K562 (cell line): Measurements from ENCODE around the gene ZNF646. TPM values are rescaled to one million over a fixed set of nuclear protein-coding genes. Genes with fewer than 3 reads are reported as not detected.
A peak's percentile ranks its signal among the peaks of the same experiment; 100 is the strongest.

Experiments used
- CBX3 ChIP-seq, 2 experiments: IDR thresholded peaks; 1 replicate in 1 of 2; 2 replicates in 1 of 2; pipeline ENCODE4 v1.6.1; 2012; ENCODE audit warnings: inconsistent platforms in 2 of 2, low read length in 2 of 2, borderline replicate concordance in 1 of 2, control low read depth in 1 of 2
- ELF2 ChIP-seq: fragments of 250-450 bp; sonication (Bioruptor Pico); IDR thresholded peaks from 2 replicates; pipeline ENCODE4 v1.5.0; 2021; ENCODE audit warnings: mild to moderate bottlenecking
- HDAC1 ChIP-seq, 2 experiments: fragments of 450-650 bp; IDR thresholded peaks; 2 replicates each; pipeline ENCODE4 v1.6.1; 2016 to 2017; ENCODE audit warnings: inconsistent platforms in 1 of 2, mild to moderate bottlenecking in 1 of 2, moderate library complexity in 1 of 2
- HMG20A ChIP-seq: fragments of 450-650 bp; formaldehyde crosslinking; conservative IDR thresholded peaks from 2 replicates; pipeline ENCODE4 v1.4.0; 2020; ENCODE audit warnings: mild to moderate bottlenecking, mixed read lengths
- KHSRP ChIP-seq: fragments of 450-650 bp; IDR thresholded peaks from 2 replicates; pipeline ENCODE4 v1.6.1; 2017
- NELFE ChIP-seq: IDR thresholded peaks from 2 replicates; pipeline ENCODE4 v1.6.1; 2011; ENCODE audit warnings: mild to moderate bottlenecking; ENCODE audit not compliant: insufficient read depth, insufficient read length
- RBFOX2 ChIP-seq: fragments of 200-400 bp; formaldehyde crosslinking; IDR thresholded peaks from 2 replicates; pipeline ENCODE4 v1.6.1; 2017; ENCODE audit warnings: low read depth, mild to moderate bottlenecking, low read length, moderate library complexity
- RFX1 ChIP-seq: fragments of 450-650 bp; IDR thresholded peaks from 2 replicates; pipeline ENCODE4 v1.6.1; 2016; ENCODE audit warnings: mild to moderate bottlenecking, moderate library complexity
- RHOXF2B ChIP-seq: fragments of 250-450 bp; sonication (Bioruptor Pico); conservative IDR thresholded peaks from 2 replicates; pipeline ENCODE4 v1.5.1; 2021
- SPI1 ChIP-seq: IDR thresholded peaks from 2 replicates; pipeline ENCODE4 v1.6.1; 2011; ENCODE audit warnings: low read depth, low read length, control low read depth, borderline replicate concordance
- TAF9B ChIP-seq: fragments of 450-650 bp; IDR thresholded peaks from 2 replicates; pipeline ENCODE4 v1.6.1; 2018; ENCODE audit warnings: mild to moderate bottlenecking; ENCODE audit not compliant: partially characterized antibody
- TEAD4 ChIP-seq, 2 experiments: sonication (generic) in 1 of 2; formaldehyde crosslinking in 1 of 2; IDR thresholded peaks; 2 replicates each; pipeline versions ENCODE4 v1.6.1 to v1.8.0; 2012 to 2022; ENCODE audit warnings: borderline replicate concordance in 1 of 2, inconsistent platforms in 1 of 2, low read length in 1 of 2, mild to moderate bottlenecking in 1 of 2, missing genetic modification reagents in 1 of 2
- TRIM28 ChIP-seq: fragments of 450-650 bp; IDR thresholded peaks from 2 replicates; pipeline ENCODE4 v1.6.1; 2017
- ZNF586 ChIP-seq: fragments of 450-650 bp; formaldehyde crosslinking; conservative IDR thresholded peaks from 2 replicates; pipeline ENCODE4 v1.4.0; 2020; ENCODE audit warnings: mild to moderate bottlenecking, moderate library complexity
- ZNF77 ChIP-seq: fragments of 250-450 bp; sonication (Bioruptor Pico); IDR thresholded peaks from 2 replicates; pipeline ENCODE4 v1.5.0; 2020
- ZNF79 ChIP-seq: fragments of 250-450 bp; sonication (Bioruptor Pico); IDR thresholded peaks from 2 replicates; pipeline ENCODE4 v1.4.0; 2020; ENCODE audit warnings: low read depth, mild to moderate bottlenecking, moderate library complexity
- polyA plus RNA-seq, 8 experiments: library from polyadenylated mRNA; depleted of rRNA in 4 of 8; stranded (reverse) in 5 of 8; unstranded in 3 of 8; fragments of >200 nt; fragmentation: Nextera tagmentation in 2 of 8; fragmentation: Illumina TruSeq in 1 of 8; extraction: Ambion mirVana in 2 of 8; extraction: Trizol in 1 of 8; gene quantifications; 2 replicates each; pipeline versions ENCODE4 v1.2.1 to v1.2.3, GENCODE V29; 2011 to 2014; ENCODE audit warnings: inconsistent platforms in 1 of 8, missing spikeins in 1 of 8
- total RNA-seq, 7 experiments: library from RNA; depleted of rRNA in 6 of 7; stranded (reverse); fragments of >200 nt in 6 of 7; fragmentation: Illumina TruSeq in 2 of 7; extraction: Trizol in 2 of 7; gene quantifications; 2 replicates each; pipeline versions ENCODE4 v1.2.1 to v1.2.3, GENCODE V29; 2011 to 2021; ENCODE audit warnings: low replicate concordance in 1 of 7
- TF ChIP-seq, protein P1 (sequence below): fragments of 450-650 bp; IDR thresholded peaks from 2 replicates; pipeline ENCODE4 v1.6.1; 2018; ENCODE audit not compliant: partially characterized antibody
- TF ChIP-seq, protein P2 (sequence below): sonication (generic); formaldehyde crosslinking; IDR thresholded peaks from 2 replicates; pipeline ENCODE4 v1.8.0; 2022; ENCODE audit warnings: mild to moderate bottlenecking, missing genetic modification reagents
- TF ChIP-seq, protein P3 (sequence below): conservative IDR thresholded peaks from 2 replicates; pipeline ENCODE4 v1.6.1; 2011; ENCODE audit warnings: low read depth, mild to moderate bottlenecking, low read length; ENCODE audit not compliant: control insufficient read depth

The ZNF646 gene
- total and polyA plus RNA-seq, 9 of the 15 experiments (the other 6 are each of a cell fraction or from before 2014, with no cell fraction given): 0.08 to 20.6 (median 8.0) TPM

DNA sequence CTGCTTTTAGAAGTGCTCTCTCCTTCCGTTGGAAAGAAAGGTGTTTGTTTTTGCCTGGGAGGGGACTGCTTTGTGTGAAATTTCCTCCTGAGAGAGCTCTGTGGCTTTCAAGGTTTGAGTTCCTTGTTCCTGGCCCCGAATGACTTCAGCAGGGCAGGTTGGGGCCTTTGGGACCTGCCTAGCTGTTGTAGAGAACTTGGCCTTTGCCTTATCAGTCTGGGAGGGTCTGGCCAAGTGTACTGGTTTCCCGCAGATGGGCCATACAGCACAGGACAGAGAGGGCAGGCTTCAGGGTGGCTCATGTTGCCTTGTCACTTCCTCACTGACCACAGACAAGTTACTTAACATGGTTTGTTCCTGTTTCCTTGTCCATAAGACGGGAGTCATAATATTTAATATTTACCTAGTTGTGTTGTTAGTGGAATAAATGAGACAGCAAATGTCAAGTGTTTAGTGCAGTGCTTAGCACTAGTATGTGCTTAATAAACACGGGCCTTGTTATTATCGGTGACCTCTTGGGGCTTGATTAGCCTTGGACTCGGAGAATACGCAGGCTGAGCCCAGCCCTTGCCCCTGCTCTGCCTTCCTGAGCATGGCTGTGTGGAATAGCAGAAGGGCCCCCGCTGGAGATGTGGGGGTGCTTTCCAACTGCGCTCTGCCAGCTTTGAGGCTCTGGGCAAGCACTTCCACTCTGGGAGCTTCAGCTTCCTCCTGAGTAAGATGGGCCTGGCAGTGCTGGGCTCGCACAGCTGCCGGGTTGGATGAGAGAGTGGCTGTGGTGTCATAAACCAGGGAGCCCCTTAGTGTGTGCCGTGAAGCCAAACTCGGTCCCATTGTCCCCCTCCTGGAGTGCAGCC is 54.7 kb downstream of the ZNF646 start (continued):
- TF ChIP-seq, protein P1, sequence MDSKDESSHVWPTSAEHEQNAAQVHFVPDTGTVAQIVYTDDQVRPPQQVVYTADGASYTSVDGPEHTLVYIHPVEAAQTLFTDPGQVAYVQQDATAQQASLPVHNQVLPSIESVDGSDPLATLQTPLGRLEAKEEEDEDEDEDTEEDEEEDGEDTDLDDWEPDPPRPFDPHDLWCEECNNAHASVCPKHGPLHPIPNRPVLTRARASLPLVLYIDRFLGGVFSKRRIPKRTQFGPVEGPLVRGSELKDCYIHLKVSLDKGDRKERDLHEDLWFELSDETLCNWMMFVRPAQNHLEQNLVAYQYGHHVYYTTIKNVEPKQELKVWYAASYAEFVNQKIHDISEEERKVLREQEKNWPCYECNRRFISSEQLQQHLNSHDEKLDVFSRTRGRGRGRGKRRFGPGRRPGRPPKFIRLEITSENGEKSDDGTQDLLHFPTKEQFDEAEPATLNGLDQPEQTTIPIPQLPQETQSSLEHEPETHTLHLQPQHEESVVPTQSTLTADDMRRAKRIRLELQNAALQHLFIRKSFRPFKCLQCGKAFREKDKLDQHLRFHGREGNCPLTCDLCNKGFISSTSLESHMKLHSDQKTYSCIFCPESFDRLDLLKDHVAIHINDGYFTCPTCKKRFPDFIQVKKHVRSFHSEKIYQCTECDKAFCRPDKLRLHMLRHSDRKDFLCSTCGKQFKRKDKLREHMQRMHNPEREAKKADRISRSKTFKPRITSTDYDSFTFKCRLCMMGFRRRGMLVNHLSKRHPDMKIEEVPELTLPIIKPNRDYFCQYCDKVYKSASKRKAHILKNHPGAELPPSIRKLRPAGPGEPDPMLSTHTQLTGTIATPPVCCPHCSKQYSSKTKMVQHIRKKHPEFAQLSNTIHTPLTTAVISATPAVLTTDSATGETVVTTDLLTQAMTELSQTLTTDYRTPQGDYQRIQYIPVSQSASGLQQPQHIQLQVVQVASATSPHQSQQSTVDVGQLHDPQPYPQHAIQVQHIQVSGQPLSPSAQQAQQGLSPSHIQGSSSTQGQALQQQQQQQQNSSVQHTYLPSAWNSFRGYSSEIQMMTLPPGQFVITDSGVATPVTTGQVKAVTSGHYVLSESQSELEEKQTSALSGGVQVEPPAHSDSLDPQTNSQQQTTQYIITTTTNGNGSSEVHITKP: peak; percentile 80
- TF ChIP-seq ZNF77 (CRISPR knock-in tag) (no peak), RHOXF2B (CRISPR knock-in tag) (no peak), TAF9B (no peak), HDAC1 (IDR thresholded peaks at IDR 0.05) (0 out of 4 replicates have a peak, but pooled peaks of 1 of the 2 experiments have one; percentile 38), TRIM28 (no peak), RFX1 (no peak), ZNF586 (no peak), NELFE (no peak), ELF2 (CRISPR knock-in tag) (no peak), KHSRP (no peak), HMG20A (CRISPR knock-in tag) (no peak), SPI1 (peak; percentile 91), CBX3 (IDR thresholded peaks at IDR 0.05; ENCODE audit: borderline replicate concordance in 1 of 2, low read length in 2 of 2) (0 out of 3 replicates have a peak, but pooled peaks of 1 of the 2 experiments have one; percentile 1), RBFOX2 (no peak), ZNF79 (no peak), TEAD4 (IDR thresholded peaks at IDR 0.05; ENCODE audit: low read length) (peak; percentile 62; the same call in 1 of the 2 replicates), TEAD4 (CRISPR knock-in tag; IDR thresholded peaks at IDR 0.05; ENCODE audit: borderline replicate concordance) (no peak)
- TF ChIP-seq, protein P2, sequence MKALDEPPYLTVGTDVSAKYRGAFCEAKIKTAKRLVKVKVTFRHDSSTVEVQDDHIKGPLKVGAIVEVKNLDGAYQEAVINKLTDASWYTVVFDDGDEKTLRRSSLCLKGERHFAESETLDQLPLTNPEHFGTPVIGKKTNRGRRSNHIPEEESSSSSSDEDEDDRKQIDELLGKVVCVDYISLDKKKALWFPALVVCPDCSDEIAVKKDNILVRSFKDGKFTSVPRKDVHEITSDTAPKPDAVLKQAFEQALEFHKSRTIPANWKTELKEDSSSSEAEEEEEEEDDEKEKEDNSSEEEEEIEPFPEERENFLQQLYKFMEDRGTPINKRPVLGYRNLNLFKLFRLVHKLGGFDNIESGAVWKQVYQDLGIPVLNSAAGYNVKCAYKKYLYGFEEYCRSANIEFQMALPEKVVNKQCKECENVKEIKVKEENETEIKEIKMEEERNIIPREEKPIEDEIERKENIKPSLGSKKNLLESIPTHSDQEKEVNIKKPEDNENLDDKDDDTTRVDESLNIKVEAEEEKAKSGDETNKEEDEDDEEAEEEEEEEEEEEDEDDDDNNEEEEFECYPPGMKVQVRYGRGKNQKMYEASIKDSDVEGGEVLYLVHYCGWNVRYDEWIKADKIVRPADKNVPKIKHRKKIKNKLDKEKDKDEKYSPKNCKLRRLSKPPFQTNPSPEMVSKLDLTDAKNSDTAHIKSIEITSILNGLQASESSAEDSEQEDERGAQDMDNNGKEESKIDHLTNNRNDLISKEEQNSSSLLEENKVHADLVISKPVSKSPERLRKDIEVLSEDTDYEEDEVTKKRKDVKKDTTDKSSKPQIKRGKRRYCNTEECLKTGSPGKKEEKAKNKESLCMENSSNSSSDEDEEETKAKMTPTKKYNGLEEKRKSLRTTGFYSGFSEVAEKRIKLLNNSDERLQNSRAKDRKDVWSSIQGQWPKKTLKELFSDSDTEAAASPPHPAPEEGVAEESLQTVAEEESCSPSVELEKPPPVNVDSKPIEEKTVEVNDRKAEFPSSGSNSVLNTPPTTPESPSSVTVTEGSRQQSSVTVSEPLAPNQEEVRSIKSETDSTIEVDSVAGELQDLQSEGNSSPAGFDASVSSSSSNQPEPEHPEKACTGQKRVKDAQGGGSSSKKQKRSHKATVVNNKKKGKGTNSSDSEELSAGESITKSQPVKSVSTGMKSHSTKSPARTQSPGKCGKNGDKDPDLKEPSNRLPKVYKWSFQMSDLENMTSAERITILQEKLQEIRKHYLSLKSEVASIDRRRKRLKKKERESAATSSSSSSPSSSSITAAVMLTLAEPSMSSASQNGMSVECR (CRISPR knock-in tag): 0 out of 2 replicates have a peak, but pooled peaks have one; percentile 29
- TF ChIP-seq, protein P3, sequence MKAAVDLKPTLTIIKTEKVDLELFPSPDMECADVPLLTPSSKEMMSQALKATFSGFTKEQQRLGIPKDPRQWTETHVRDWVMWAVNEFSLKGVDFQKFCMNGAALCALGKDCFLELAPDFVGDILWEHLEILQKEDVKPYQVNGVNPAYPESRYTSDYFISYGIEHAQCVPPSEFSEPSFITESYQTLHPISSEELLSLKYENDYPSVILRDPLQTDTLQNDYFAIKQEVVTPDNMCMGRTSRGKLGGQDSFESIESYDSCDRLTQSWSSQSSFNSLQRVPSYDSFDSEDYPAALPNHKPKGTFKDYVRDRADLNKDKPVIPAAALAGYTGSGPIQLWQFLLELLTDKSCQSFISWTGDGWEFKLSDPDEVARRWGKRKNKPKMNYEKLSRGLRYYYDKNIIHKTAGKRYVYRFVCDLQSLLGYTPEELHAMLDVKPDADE: no peak
